SK-N-MC (cell line): ENCODE results near the gene RNLS.

Experiments
- DNase-seq: peaks from one replicate; pipeline ENCODE4 v3.0.0-alpha.2; 2011; ENCODE audit warnings: low read depth, low spot score
- H3K27ac ChIP-seq: fragments of 200-600 bp; sonication (generic); 2 replicates; pipeline ENCODE4 v1.5.1; 2016; ENCODE audit warnings: mixed run types
- H3K36me3 ChIP-seq: fragments of 200-600 bp; sonication (generic); 2 replicates; pipeline ENCODE4 v1.6.1; 2017; ENCODE audit warnings: antibody characterized with exemption, low read length, mixed read lengths; ENCODE audit not compliant: insufficient read depth
- H3K4me3 ChIP-seq: fragments of 200-600 bp; sonication (generic); 2 replicates; pipeline ENCODE4 v1.5.1; 2016
- H3K9ac ChIP-seq: fragments of 200-600 bp; sonication (generic); 2 replicates; pipeline ENCODE4 v1.8.0; 2017; ENCODE audit warnings: mixed run types, mixed read lengths; ENCODE audit not compliant: insufficient read length
- H3K9me3 ChIP-seq: fragments of 200-600 bp; sonication (generic); 2 replicates; pipeline ENCODE4 v1.6.1; 2017; ENCODE audit warnings: low read depth, mild to moderate bottlenecking, antibody characterized with exemption, low read length, moderate library complexity, mixed read lengths
- EZH2 ChIP-seq: fragments of 200-600 bp; sonication (generic); IDR thresholded peaks from one replicate; pipeline ENCODE4 v1.6.1; 2017; ENCODE audit warnings: antibody characterized with exemption
- FOXP2 ChIP-seq: optimal IDR thresholded peaks from 2 replicates; pipeline ENCODE3; 2011; ENCODE audit warnings: mild to moderate bottlenecking, moderate library complexity; ENCODE audit not compliant: insufficient read depth; ENCODE audit errors: extremely low read length, control extremely low read depth
- POLR2AphosphoS5 ChIP-seq: IDR thresholded peaks from 2 replicates; pipeline ENCODE4 v1.6.1; 2012; ENCODE audit warnings: mild to moderate bottlenecking, low read depth, low read length, borderline replicate concordance

Gene RNLS

DNA sequence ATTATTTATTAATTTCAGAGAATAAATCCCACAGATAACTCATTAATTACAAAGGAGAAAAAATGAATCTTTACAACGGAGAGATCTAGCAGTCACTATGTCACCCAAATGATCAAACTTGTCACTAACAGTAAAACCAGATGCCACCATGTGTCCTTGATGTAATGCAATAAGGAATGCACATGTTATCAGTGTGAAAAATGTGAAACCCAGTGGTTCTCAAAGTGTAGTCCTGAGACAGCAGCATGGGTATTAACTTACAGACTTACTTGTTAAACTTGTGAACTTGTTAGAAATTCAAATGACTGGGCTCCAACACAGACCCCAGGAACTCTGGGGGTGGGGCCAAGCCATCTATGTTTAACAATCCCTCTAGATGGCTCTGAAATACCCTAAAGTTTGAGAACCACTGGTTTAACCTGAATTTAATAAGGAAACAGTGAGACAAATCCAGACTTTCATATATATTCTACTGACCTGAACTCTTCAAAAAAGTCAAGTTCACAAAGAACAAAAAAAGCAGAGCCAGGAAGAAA, 77.4 kb downstream of the RNLS start:
- Histone ChIP-seq H3K9ac (no peak overlapping the region), H3K4me3 (no peak overlapping the region), H3K9me3 (no peaks in the 10 kb centered on the region), H3K27ac (no peak overlapping the region), H3K36me3 (no peaks in the 10 kb centered on the region)
- DNase-seq, result no peak
- TF ChIP-seq EZH2 (no peak), POLR2AphosphoS5 (no peak), FOXP2 (no peak)

DNA sequence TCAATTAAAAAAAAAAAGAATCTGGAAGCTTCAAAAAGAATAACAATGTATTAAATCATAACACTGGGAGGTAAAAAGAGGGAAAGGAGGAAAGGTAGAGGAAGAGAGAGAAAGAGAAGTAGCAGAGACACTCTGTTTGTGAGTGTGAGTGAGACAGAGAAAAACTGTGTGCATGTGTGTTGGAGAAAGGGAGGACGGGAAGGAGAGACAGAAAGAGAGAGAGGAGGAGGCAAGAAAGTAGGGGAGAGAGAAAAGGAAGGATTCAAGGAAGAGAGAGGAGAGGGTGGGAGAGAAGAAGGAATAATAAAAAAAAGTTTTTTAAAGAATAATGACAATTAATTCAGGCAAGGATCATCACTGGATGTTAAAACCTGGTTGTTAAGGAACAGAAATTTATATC, 77.9 kb downstream of the RNLS start:
- Histone ChIP-seq H3K4me3 (no peak overlapping the region), H3K27ac (no peak overlapping the region), H3K9me3 (no peaks in the 10 kb centered on the region), H3K9ac (no peak overlapping the region), H3K36me3 (no peaks in the 10 kb centered on the region)
- TF ChIP-seq POLR2AphosphoS5, result no peak
- no peak for TF ChIP-seq EZH2
- no peak for TF ChIP-seq FOXP2
- no peak for DNase-seq

DNA sequence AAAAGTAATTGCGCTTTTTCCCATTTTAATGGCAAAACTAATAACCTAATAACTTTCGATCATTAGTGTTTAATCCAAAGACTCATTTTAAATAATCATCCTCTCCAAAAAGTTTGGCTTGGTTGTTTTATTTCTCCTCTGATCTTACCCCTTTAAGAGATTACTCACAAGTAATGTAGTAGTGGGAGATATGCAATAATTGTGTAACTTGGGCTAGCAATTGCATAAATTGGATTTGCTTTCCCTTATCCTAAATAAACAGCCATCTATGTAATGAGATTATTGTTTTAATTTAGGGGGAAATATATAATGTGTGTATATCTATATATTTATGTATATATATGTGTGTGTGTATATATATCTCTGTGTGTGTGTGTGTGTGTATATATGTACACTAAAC, 82.5 kb downstream of the RNLS start:
- H3K36me3 ChIP-seq, result no peaks in the 10 kb centered on the region
- TF ChIP-seq POLR2AphosphoS5 (no peak), EZH2 (no peak), FOXP2 (no peak)
- H3K9ac ChIP-seq, result no peak overlapping the region
- no peak for DNase-seq
- no peak overlapping the region for H3K27ac ChIP-seq
- H3K9me3 ChIP-seq, result no peaks in the 10 kb centered on the region
- H3K4me3 ChIP-seq, result no peak overlapping the region

DNA sequence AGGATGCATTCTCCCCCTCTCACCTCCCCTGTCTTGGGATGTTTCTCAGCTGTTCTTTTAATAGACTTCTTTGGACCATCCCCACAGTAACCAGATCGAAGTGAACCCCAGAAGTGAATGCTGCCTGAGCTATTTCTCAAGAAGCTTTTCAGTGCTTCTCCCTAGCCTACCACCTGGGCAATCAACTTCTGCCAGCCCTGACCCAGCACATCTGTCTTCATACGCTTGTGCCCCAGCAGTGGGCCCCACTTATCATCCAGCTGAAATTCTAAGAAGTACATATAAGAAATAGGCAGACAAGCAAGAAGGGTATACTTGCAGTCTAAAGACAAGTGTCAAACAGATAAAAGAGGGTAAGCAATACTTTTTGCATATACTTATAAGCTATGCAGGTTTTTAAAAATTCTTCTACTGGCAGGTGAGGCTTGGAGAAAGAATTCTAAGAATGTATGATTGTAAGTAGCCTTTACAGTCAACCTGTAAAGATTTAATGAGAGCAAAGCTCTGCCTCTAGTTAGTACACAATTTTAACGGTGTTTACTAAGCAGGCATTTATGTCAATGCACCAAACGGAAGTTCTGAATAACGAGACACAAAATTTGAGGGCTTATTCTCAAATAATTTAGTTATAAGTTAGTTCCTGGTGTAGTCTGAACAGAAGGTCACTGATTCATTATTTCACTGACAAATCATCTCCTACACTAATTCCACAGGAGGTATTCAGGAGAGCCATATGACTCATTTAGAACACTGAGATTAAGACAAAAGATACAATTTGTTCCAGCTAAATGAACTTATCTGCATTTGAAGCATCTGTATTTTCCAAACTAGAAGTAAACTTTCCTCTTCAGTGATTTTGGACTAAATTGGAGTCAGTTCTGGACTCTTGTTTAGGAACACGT, 83.3 kb downstream of the RNLS start:
- Histone ChIP-seq H3K27ac (no peak overlapping the region), H3K36me3 (no peaks in the 10 kb centered on the region), H3K4me3 (no peak overlapping the region), H3K9ac (no peak overlapping the region), H3K9me3 (no peaks in the 10 kb centered on the region)
- TF ChIP-seq POLR2AphosphoS5 (no peak), FOXP2 (no peak), EZH2 (no peak)
- no peak for DNase-seq

DNA sequence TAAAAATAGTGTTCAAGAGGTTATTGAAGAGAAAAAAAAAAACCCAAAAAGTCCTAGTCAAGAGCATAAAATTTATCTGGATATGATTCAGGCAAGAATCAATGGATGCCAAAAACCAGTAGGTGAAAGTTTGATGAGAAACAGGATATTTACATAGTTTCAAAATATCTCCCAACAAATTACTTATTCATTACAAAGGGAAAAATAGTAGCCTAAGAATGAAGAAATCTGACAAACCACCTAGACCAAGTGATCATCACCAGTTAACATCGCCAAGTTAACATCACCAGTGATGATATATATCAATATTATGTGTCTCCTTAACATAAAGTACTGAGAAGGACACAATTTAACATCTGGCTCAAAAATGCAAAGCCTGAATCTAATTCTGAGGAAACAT, 85.2 kb downstream of the RNLS start:
- Histone ChIP-seq H3K36me3 (no peaks in the 10 kb centered on the region), H3K4me3 (no peak overlapping the region), H3K9me3 (no peaks in the 10 kb centered on the region), H3K9ac (no peak overlapping the region), H3K27ac (no peak overlapping the region)
- no peak for DNase-seq
- TF ChIP-seq EZH2 (no peak), POLR2AphosphoS5 (no peak), FOXP2 (no peak)

DNA sequence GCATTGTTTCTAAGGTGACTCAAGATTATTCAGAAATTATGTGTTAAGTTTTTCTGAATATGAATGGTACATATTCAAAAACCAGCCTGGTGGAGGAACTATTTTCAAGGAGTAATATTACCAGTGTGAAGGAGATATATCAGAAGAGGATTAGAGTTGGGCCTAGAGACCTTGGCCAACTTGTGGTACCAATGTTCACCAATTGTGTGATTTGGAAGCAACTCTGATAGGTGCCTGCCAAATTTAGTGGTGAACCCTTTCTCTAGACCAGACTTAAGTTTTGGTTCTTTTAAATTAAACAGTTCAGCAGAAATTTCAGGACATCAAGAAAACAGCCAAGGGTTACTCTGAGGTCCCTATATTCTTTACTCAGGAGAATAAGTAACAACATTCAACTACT, 88.6 kb downstream of the RNLS start:
- Histone ChIP-seq H3K9me3 (no peaks in the 10 kb centered on the region), H3K27ac (no peak overlapping the region), H3K4me3 (no peak overlapping the region), H3K9ac (no peak overlapping the region), H3K36me3 (no peaks in the 10 kb centered on the region)
- no peak for TF ChIP-seq FOXP2
- TF ChIP-seq EZH2, result no peak
- TF ChIP-seq POLR2AphosphoS5, result no peak
- no peak for DNase-seq

DNA sequence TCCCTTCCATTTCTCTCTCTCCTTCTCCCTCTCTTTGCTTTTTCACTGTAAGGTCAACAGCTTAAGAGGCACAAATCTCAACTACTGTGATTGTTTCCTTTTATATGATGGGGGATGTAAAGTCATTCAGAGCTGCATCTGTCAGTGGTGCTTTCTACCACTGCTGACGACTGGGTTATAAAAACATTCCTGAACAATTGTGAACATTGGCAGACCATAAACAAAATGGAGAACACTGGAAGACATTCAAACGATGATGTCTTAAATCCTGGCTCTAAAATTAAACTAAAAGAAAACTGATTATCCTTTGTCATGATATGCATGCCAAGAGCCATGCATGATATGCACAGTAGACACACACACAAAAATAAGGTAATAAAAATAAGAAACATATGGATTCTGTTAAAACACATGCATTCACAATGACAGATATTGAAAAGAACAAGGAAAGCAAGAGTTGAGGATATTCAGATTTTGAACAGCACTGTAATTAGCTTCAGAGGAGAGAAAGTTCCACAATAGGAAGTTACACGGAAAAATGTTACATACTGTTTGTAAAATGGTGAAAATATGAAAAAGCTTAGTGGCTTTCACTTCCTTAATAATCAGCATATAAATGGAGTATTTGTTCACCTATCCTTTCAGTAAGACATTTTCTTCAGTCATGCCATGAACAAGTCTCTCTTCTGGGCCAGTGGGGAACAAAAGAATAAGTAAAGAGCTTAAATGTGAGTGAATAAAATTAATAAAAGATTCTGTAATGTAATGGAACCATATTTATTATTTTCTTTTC, 89.2 kb downstream of the RNLS start:
- TF ChIP-seq FOXP2 (no peak), EZH2 (no peak), POLR2AphosphoS5 (no peak)
- no peak for DNase-seq

DNA sequence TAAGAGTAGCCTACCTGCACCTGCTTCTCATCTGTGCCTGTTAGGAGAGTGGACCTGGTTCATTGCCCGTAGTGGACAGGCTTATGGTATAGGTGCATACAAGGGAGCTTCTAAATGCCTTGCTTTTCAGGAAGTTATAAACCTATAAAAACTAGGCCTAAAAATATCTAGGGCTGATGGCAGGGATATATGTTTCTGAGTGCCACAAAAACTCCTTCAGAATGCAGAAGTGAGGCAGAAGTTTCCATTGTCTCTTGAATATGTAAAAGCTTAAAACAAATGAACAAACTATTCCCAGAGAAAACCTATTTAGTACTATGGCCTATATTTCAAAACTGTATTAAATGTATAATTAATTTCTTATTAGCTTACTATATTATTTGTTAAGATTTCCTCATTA, 91.8 kb downstream of the RNLS start:
- Histone ChIP-seq H3K27ac (no peak overlapping the region), H3K36me3 (no peaks in the 10 kb centered on the region), H3K9ac (no peak overlapping the region), H3K9me3 (no peaks in the 10 kb centered on the region), H3K4me3 (no peak overlapping the region)
- TF ChIP-seq FOXP2 (no peak), POLR2AphosphoS5 (no peak), EZH2 (no peak)
- no peak for DNase-seq

More for the DNA sequence above, 89.2 kb downstream of the RNLS start:
- Histone ChIP-seq H3K27ac (peak overlapping the region; percentile 42; the same call in 1 of the 2 replicates), H3K4me3 (no peak overlapping the region), H3K9ac (no peak overlapping the region), H3K9me3 (no peaks in the 10 kb centered on the region), H3K36me3 (no peaks in the 10 kb centered on the region)
